Spleen (tissue), 11 donors: Measurements from ENCODE around the gene CPN2. TPM values are rescaled to one million over a fixed set of nuclear protein-coding genes. Genes with fewer than 3 reads are reported as not detected.
A peak's percentile ranks its signal among the peaks of the same experiment; 100 is the strongest.

Experiments used
- DNase-seq: peaks from one replicate; pipeline ENCODE4 v3.0.0-alpha.2; 2020
- H3K27ac ChIP-seq, 8 donors: fragments of 200-600 bp; sonication (generic) in 7 of 8; 1 replicate in 4 of 8; 2 replicates in 4 of 8; pipeline versions ENCODE4 v1.5.0 to v1.8.0; 2016 to 2021; ENCODE audit warnings: inconsistent platforms in 4 of 8, mild to moderate bottlenecking in 4 of 8, moderate library complexity in 1 of 8
- H3K27me3 ChIP-seq, 7 donors: fragments of 200-600 bp; sonication (generic) in 6 of 7; replicated peaks in 1 of 7; 1 replicate in 4 of 7; 2 replicates in 3 of 7; pipeline versions ENCODE4 v1.5.0 to v1.8.0; 2016 to 2021; ENCODE audit warnings: inconsistent platforms in 3 of 7, mild to moderate bottlenecking in 1 of 7
- H3K36me3 ChIP-seq, 6 donors: fragments of 200-600 bp; sonication (generic) in 5 of 6; 1 replicate in 4 of 6; 2 replicates in 2 of 6; pipeline versions ENCODE4 v1.5.0 to v1.8.0; 2016 to 2021; ENCODE audit warnings: inconsistent platforms in 2 of 6
- H3K4me1 ChIP-seq, 6 donors: fragments of 200-600 bp; sonication (generic) in 5 of 6; 1 replicate in 3 of 6; 2 replicates in 3 of 6; pipeline versions ENCODE4 v1.5.0 to v1.8.0; 2016 to 2021; ENCODE audit warnings: inconsistent platforms in 3 of 6
- H3K4me3 ChIP-seq, 8 donors: fragments of 200-600 bp; sonication (generic) in 7 of 8; 1 replicate in 4 of 8; 2 replicates in 4 of 8; pipeline versions ENCODE4 v1.5.0 to v1.8.0; 2016 to 2021; ENCODE audit warnings: inconsistent platforms in 4 of 8, mild to moderate bottlenecking in 4 of 8, moderate library complexity in 2 of 8
- H3K9me3 ChIP-seq, 8 donors: fragments of 200-600 bp; sonication (generic) in 7 of 8; 1 replicate in 4 of 8; 2 replicates in 4 of 8; pipeline versions ENCODE4 v1.5.0 to v1.8.0; 2016 to 2021; ENCODE audit warnings: inconsistent platforms in 4 of 8
- CTCF ChIP-seq, 11 experiments: fragments of 200-600 bp in 7 of 11; fragments of 450-650 bp in 4 of 11; sonication (generic) in 4 of 11; IDR thresholded peaks in 8 of 11; conservative IDR thresholded peaks in 3 of 11; 1 replicate in 7 of 11; 2 replicates in 4 of 11; pipeline versions ENCODE4 v1.4.0 to v1.8.0; 2016 to 2021; ENCODE audit warnings: antibody characterized with exemption in 11 of 11, inconsistent platforms in 4 of 11, mild to moderate bottlenecking in 1 of 11
- POLR2A ChIP-seq, 3 donors: fragments of 450-650 bp; IDR thresholded peaks; one replicate each; pipeline ENCODE4 v1.5.1; 2017; ENCODE audit warnings: antibody characterized with exemption in 3 of 3, mild to moderate bottlenecking in 1 of 3
- POLR2AphosphoS5 ChIP-seq, 3 donors: sonication (generic); formaldehyde crosslinking; IDR thresholded peaks; one replicate each; pipeline ENCODE4 v1.5.1; 2017; ENCODE audit warnings: antibody characterized with exemption in 3 of 3
- WGBS, 5 donors: extraction: QIAGEN DNeasy Blood & Tissue Kit in 3 of 5; methylation state at CpG; one replicate each; pipeline versions ENCODE4 v1.1.5 to v1.1.7; 2013 to 2018; 5-methylcytosine and 5-hydroxymethylcytosine counted together
- intact Hi-C: fragments of 100-400 bp; cut with DNase I; formaldehyde crosslinking; loops from one replicate; pipeline ENCODE4 v1.15.0; 2023; ENCODE audit warnings: low total_unique reads
- polyA plus RNA-seq, 3 donors: library from polyadenylated mRNA; stranded (reverse); fragments of 200-250 nt; gene quantifications; one replicate each; pipeline ENCODE4 v1.2.1, GENCODE V29; 2013
- total RNA-seq, 7 donors: library from RNA; depleted of rRNA in 3 of 7; stranded (reverse); fragments of >200 nt in 3 of 7; fragmentation: NEBNext Ultra II Directional in 4 of 7; extraction: Animal tissue kit (Norgen Biotek cat#: 25700) in 4 of 7; gene quantifications; one replicate each; pipeline versions ENCODE4 v1.1.0 to v1.2.1, GENCODE V29; 2016 to 2021
- donor health status: healthy with polysubstance abuse.
- donor health status: DM: no; HTN: no; CAD: no; lungs with moderate emphysema.
- donor health status: DM: no; HTN: no; CAD: no.
- donor health status: Bipolar disorder and iron deficiency.
- donor health status: healthy.
- donor health status: DM: no; HTN: no; CAD: no.
- donor health status: DM: yes; HTN: yes; CAD: no.

CPN2 gene
- total and polyA plus RNA-seq, 10 donors, result 0.26 to 4.4 (median 0.76) TPM

- H3K4me3 ChIP-seq, result no peak overlapping the region
- H3K27ac ChIP-seq, result peak overlapping the region in 1 of 8 donors; percentile 75
Measured at GRCh38 chr3:194308601-194309449, 42.3 kb downstream of the CPN2 start.

GRCh38 chr3:194307849-194308248 lies 43.3 kb downstream of the CPN2 start:
- peak; percentile 64 for DNase-seq
- Histone ChIP-seq H3K27me3 (peaks cover 0 to 51% (median 0%) of the 10 kb centered on the region in 7 donors), H3K36me3 (no peaks in the 10 kb centered on the region), H3K4me3 (no peak overlapping the region), H3K4me1 (peaks cover 25 to 66% (median 46%) of the 10 kb centered on the region in 6 donors), H3K9me3 (no peaks in the 10 kb centered on the region), H3K27ac (peak overlapping the region in 3 of 8 donors; percentile 73 to 77 (median 75))
- intact Hi-C loops, result no loop called here
- 77 to 94% (median 83%) methylated on average over 5 to 8 of the region's 8 CpGs for WGBS, 5 donors
- TF ChIP-seq POLR2AphosphoS5 (IDR thresholded peaks at IDR 0.05) (no peak), CTCF (IDR thresholded peaks at IDR 0.05 in 8 of 11, conservative IDR thresholded peaks at IDR 0.05 in 3 of 11) (no peak), POLR2A (IDR thresholded peaks at IDR 0.05) (no peak)

More at GRCh38 chr3:194308601-194309449, 42.3 kb downstream of the CPN2 start:
- H3K27me3 ChIP-seq, result peaks cover 0 to 52% (median 0%) of the 10 kb centered on the region in 7 donors
- no peaks in the 10 kb centered on the region for H3K9me3 ChIP-seq
- DNase-seq, result peak; percentile 63
- H3K4me1 ChIP-seq, result peaks cover 25 to 70% (median 46%) of the 10 kb centered on the region in 6 donors
- 53 to 75% (median 62%) methylated on average over 8 of the region's 8 CpGs for WGBS, 5 donors
- H3K36me3 ChIP-seq, result no peaks in the 10 kb centered on the region
- TF ChIP-seq POLR2AphosphoS5 (IDR thresholded peaks at IDR 0.05), result no peak
- no peak for TF ChIP-seq CTCF (IDR thresholded peaks at IDR 0.05 in 8 of 11, conservative IDR thresholded peaks at IDR 0.05 in 3 of 11)
- TF ChIP-seq POLR2A (IDR thresholded peaks at IDR 0.05), result no peak
- intact Hi-C loops, result no loop called here

- H3K27ac ChIP-seq, result peak overlapping the region in 7 of 8 donors; percentile 29 to 77 (median 70)
- peak; percentile 75 for DNase-seq
- WGBS, 5 donors, result 18 to 35% (median 25%) methylated on average over 13 of the region's 13 CpGs
Measured at GRCh38 chr3:194306771-194307640, 44.1 kb downstream of the CPN2 start.

GRCh38 chr3:194306109-194306686 lies 44.9 kb downstream of the CPN2 start:
- 6 to 28% (median 15%) methylated on average over 8 to 11 of the region's 11 CpGs for WGBS, 5 donors

More at GRCh38 chr3:194306771-194307640, 44.1 kb downstream of the CPN2 start:
- Histone ChIP-seq H3K27me3 (peaks cover 0 to 42% (median 0%) of the 10 kb centered on the region in 7 donors), H3K9me3 (no peaks in the 10 kb centered on the region), H3K4me3 (peak overlapping the region in 1 of 8 donors; percentile 41), H3K36me3 (no peaks in the 10 kb centered on the region), H3K4me1 (peaks cover 25 to 59% (median 46%) of the 10 kb centered on the region in 6 donors)
- TF ChIP-seq POLR2AphosphoS5 (IDR thresholded peaks at IDR 0.05) (no peak), POLR2A (IDR thresholded peaks at IDR 0.05) (no peak)
- intact Hi-C loops, result no loop called here

More at GRCh38 chr3:194306109-194306686, 44.9 kb downstream of the CPN2 start:
- Histone ChIP-seq H3K27ac (peak overlapping the region in 6 of 8 donors; percentile 29 to 77 (median 72)), H3K27me3 (peaks cover 0 to 40% (median 0%) of the 10 kb centered on the region in 7 donors), H3K4me1 (peaks cover 25 to 59% (median 46%) of the 10 kb centered on the region in 6 donors), H3K36me3 (no peaks in the 10 kb centered on the region), H3K9me3 (no peaks in the 10 kb centered on the region), H3K4me3 (peak overlapping the region in 1 of 8 donors; percentile 41)
- DNase-seq, result peak; percentile 91
- TF ChIP-seq CTCF (IDR thresholded peaks at IDR 0.05 in 8 of 11, conservative IDR thresholded peaks at IDR 0.05 in 3 of 11), result no peak
- TF ChIP-seq POLR2AphosphoS5 (IDR thresholded peaks at IDR 0.05), result peak; percentile 66 to 83 (median 80)
- TF ChIP-seq POLR2A (IDR thresholded peaks at IDR 0.05), result no peak
- intact Hi-C loops, result no loop called here
